ENCODE data around the gene GJC2.

DNA sequence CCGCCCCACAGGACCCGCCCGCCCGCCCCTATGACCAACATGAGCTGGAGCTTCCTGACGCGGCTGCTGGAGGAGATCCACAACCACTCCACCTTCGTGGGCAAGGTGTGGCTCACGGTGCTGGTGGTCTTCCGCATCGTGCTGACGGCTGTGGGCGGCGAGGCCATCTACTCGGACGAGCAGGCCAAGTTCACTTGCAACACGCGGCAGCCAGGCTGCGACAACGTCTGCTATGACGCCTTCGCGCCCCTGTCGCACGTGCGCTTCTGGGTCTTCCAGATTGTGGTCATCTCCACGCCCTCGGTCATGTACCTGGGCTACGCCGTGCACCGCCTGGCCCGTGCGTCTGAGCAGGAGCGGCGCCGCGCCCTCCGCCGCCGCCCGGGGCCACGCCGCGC lies 8.0 kb downstream of the GJC2 start:
- TF ChIP-seq POLR2A (IDR thresholded peaks at IDR 0.05; ENCODE audit: low read depth, low read length) (no peak), CTCF (IDR thresholded peaks at IDR 0.05; ENCODE audit: extremely low read depth in 1 of 2, insufficient read depth in 1 of 2, low read depth in 1 of 2, low read length in 2 of 2) (no peak)

Measured in endothelial cell of umbilical vein (primary cell).